Measurements from ENCODE around the gene MAN1A1.

The MAN1A1 gene

GRCh38 chr6:119240257-119241110 lies 109.1 kb downstream of the MAN1A1 start:
- Mint-ChIP-seq H3K36me3 (ENCODE audit: low read depth) (peaks cover 25% of the 10 kb centered on the region), H3K27me3 (ENCODE audit: low read depth) (no peaks in the 10 kb centered on the region), H3K9me3 (peaks cover 5% of the 10 kb centered on the region), H3K27ac (peak overlapping the region; percentile 82 to 96 (median 88)), H3K4me3 (no peak overlapping the region), H3K4me1 (peaks cover 11% of the 10 kb centered on the region)
- TF ChIP-seq CTCF (IDR thresholded peaks at IDR 0.05; ENCODE audit: unreplicated experiment in 3 of 3) = no peak

GRCh38 chr6:119237177-119237715 lies 112.3 kb downstream of the MAN1A1 start:
- peaks cover 11% of the 10 kb centered on the region for H3K4me1 Mint-ChIP-seq
- peaks cover 10% of the 10 kb centered on the region for H3K9me3 Mint-ChIP-seq
- no peak overlapping the region for H3K4me3 Mint-ChIP-seq
- no peak overlapping the region for H3K27ac Mint-ChIP-seq
- TF ChIP-seq CTCF (IDR thresholded peaks at IDR 0.05; ENCODE audit: unreplicated experiment in 3 of 3) = no peak
- no peaks in the 10 kb centered on the region for H3K27me3 Mint-ChIP-seq (ENCODE audit: low read depth)
- H3K36me3 Mint-ChIP-seq (ENCODE audit: low read depth) = peaks cover 32% of the 10 kb centered on the region

- Mint-ChIP-seq H3K4me1 (no peaks in the 10 kb centered on the region), H3K27ac (no peak overlapping the region), H3K27me3 (ENCODE audit: low read depth) (no peaks in the 10 kb centered on the region), H3K36me3 (ENCODE audit: low read depth) (peaks cover 43% of the 10 kb centered on the region), H3K9me3 (peaks cover 10% of the 10 kb centered on the region), H3K4me3 (no peak overlapping the region)
- no peak for TF ChIP-seq CTCF (IDR thresholded peaks at IDR 0.05; ENCODE audit: unreplicated experiment in 3 of 3)
Observed at GRCh38 chr6:119234941-119235340, 114.6 kb downstream of the MAN1A1 start.

- TF ChIP-seq CTCF (IDR thresholded peaks at IDR 0.05; ENCODE audit: unreplicated experiment in 3 of 3) = no peak
- no peaks in the 10 kb centered on the region for H3K4me1 Mint-ChIP-seq
- H3K9me3 Mint-ChIP-seq = peaks cover 10% of the 10 kb centered on the region
- H3K27ac Mint-ChIP-seq = no peak overlapping the region
- peaks cover 43% of the 10 kb centered on the region for H3K36me3 Mint-ChIP-seq (ENCODE audit: low read depth)
- H3K27me3 Mint-ChIP-seq (ENCODE audit: low read depth) = no peaks in the 10 kb centered on the region
- H3K4me3 Mint-ChIP-seq = no peak overlapping the region
Observed at GRCh38 chr6:119234457-119234856, 115.1 kb downstream of the MAN1A1 start.

DNA sequence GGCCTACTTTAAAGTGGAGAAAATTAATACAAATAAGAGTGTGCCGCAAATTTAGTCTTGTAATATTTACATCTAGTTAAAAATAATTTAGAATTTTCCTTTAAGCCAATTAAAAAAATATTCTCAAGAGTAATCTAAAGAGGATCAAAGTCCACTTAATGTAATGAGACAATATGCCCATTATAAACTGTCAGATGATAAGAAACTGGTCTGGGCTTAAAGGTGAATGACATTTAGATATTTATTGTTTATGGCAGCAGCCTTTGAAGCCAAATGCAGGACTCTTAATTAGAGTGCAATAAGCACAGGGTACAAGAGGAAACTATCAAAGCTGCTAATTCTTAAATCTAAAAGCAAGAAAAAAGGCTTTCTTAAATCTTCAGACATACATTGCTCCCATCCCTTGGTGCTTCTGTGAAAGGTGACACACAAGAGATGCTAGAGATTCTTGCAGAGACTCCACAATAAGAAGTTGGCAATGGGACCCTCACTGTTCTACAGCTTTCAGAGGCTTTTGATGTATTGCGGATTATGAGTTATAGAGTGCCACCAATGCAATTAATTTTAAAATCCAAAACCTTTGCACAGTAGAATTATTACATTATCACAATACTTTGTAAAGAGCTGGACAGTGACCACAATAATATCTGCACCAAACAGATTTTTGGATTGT lies 116.1 kb downstream of the MAN1A1 start:
- Mint-ChIP-seq H3K27ac (no peak overlapping the region), H3K36me3 (ENCODE audit: low read depth) (peaks cover 43% of the 10 kb centered on the region), H3K4me3 (no peak overlapping the region), H3K4me1 (no peaks in the 10 kb centered on the region), H3K9me3 (peaks cover 10% of the 10 kb centered on the region), H3K27me3 (ENCODE audit: low read depth) (no peaks in the 10 kb centered on the region)
- TF ChIP-seq CTCF (IDR thresholded peaks at IDR 0.05; ENCODE audit: unreplicated experiment in 3 of 3) = no peak
